Measurements from ENCODE around the gene HYLS1. TPM values are rescaled to one million over a fixed set of nuclear protein-coding genes. Genes with fewer than 3 reads are reported as not detected.

Gene HYLS1
- total and polyA plus RNA-seq, 9 of the 15 experiments (the other 6 are each of a cell fraction or from before 2014, with no cell fraction given), result 2.7 to 8.2 (median 4.8) TPM

DNA sequence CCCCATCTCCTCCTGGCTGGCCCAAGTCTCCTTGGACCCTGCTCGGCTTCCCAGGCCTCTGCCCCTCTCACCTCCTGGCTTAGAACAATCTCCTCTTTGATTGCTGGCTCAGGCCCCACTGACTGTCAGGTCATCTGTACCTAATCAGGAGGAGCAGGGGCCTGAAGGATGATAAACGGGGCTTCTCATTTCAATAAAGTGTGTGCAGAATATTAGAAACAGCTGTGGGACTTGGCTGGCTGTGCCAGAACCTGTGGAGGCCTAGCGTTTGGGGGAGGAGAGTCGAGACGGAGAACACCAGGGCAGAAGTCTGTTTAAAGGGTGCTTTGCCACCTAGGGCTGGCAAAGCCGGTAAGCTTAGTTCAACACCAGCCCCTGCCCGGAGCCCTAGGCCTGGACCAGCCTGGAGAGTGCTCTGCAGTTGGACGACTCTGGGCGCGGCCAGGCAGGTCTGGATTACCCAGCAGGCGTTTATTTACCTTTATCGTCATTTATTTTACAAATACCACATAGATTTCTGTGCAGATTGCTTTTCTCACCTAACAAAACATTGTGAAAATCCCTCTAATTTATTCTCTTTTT, 48.2 kb downstream of the HYLS1 start:
- intact Hi-C loops (cut with micrococcal nuclease), result no loop called here
- BruUV-seq (replicated peaks), result no TSS peak
- TF ChIP-seq KDM1A (IDR thresholded peaks at IDR 0.05), result no peak
- peak in 1 of 2 experiments; percentile 37; a peak in 1 of 4 replicates for TF ChIP-seq MLLT1 (IDR thresholded peaks at IDR 0.05)
- H3K4me3 ChIP-seq, result no peak overlapping the region
- H3K4me2 ChIP-seq (ENCODE audit: insufficient read depth, low read length), result no peak overlapping the region
- POLR2A ChIA-PET, result no interaction called here
- FAIRE-seq (no peak), DNase-seq (ENCODE audit: extremely low read depth in 1 of 4, low spot score in 3 of 4) (no peak), ATAC-seq (peak; percentile 23; the same call in 1 of the 3 replicates)
- peaks cover 4 to 9% of the 10 kb centered on the region in 2 experiments; a peak in 4 of 5 replicates for H3K4me1 ChIP-seq (replicated peaks in 1 of 2; ENCODE audit: control insufficient read depth in 2 of 2, insufficient read depth in 2 of 2, low read length in 2 of 2)
- no peaks in the 10 kb centered on the region for H3K9me3 ChIP-seq (replicated peaks; ENCODE audit: control insufficient read depth, insufficient read depth, low read depth, low read length)
- peak overlapping the region in 1 of 2 experiments; percentile 47; a peak in 1 of 4 replicates for H3K9ac ChIP-seq (ENCODE audit: insufficient read depth in 1 of 2, low read depth in 2 of 2, low read length in 2 of 2)
- 24% methylated on average over 11 of the region's 12 CpGs for WGBS (ENCODE audit: insufficient coverage, low coverage, missing lambda C conversion rate)
- no peaks in the 10 kb centered on the region for H3K79me2 ChIP-seq (ENCODE audit: control insufficient read depth, insufficient read depth, low read length)
- in situ Hi-C loops (cut with MboI), result no loop called here
- H3K9me1 ChIP-seq (ENCODE audit: control insufficient read depth, insufficient read depth, low read length), result no peaks in the 10 kb centered on the region
- H3K36me3 ChIP-seq (ENCODE audit: control insufficient read depth, insufficient read depth, low read length), result no peaks in the 10 kb centered on the region
- H3K27ac ChIP-seq (ENCODE audit: extremely low read depth, low read depth, low read length), result no peak overlapping the region
- H3K27me3 ChIP-seq (ENCODE audit: control insufficient read depth in 2 of 2, insufficient read depth in 2 of 2, low read length in 2 of 2), result no peaks in the 10 kb centered on the region; a peak in 2 of 5 replicates
- H2AFZ ChIP-seq (ENCODE audit: low read depth, low read length), result peak overlapping the region; percentile 61; the same call in 1 of the 2 replicates
- no peaks in the 10 kb centered on the region for H4K20me1 ChIP-seq (replicated peaks; ENCODE audit: control insufficient read depth, insufficient read depth, low read length)
- CTCF ChIA-PET (ENCODE audit: low intra/inter-chr PET ratio), result no interaction called here

DNA sequence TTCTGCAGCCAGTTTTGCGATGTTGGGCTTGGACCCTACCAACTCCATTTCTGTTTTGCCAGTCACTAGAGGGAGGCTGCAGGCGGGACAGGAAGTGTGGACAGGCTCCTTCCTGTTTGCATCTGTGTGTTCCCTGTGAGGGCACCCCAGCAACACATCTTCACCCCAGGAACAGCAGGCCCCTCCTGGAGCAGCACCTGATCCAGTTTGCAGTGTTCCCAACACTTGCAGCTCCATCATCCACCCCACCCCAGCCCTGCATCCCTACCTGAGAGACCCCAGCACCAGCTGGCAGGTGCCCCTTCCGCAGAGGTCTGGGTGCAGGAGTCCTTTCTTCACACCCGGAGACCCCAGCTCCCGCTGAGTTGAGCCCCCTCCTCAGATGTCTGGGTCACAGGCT, 51.0 kb downstream of the HYLS1 start:
- Histone ChIP-seq H3K4me3 (no peak overlapping the region), H2AFZ (ENCODE audit: low read depth, low read length) (peak overlapping the region; percentile 78), H3K9me3 (replicated peaks; ENCODE audit: control insufficient read depth, insufficient read depth, low read depth, low read length) (no peaks in the 10 kb centered on the region), H3K79me2 (ENCODE audit: control insufficient read depth, insufficient read depth, low read length) (no peaks in the 10 kb centered on the region), H3K4me1 (replicated peaks in 1 of 2; ENCODE audit: control insufficient read depth in 2 of 2, insufficient read depth in 2 of 2, low read length in 2 of 2) (peaks cover 1 to 8% of the 10 kb centered on the region in 2 experiments; a peak in 3 of 5 replicates), H3K27ac (ENCODE audit: extremely low read depth, low read depth, low read length) (no peak overlapping the region), H3K27me3 (ENCODE audit: control insufficient read depth in 2 of 2, insufficient read depth in 2 of 2, low read length in 2 of 2) (peaks cover 0 to 16% of the 10 kb centered on the region in 2 experiments; a peak in 3 of 5 replicates), H3K9ac (ENCODE audit: insufficient read depth in 1 of 2, low read depth in 2 of 2, low read length in 2 of 2) (peak overlapping the region in 1 of 2 experiments; percentile 40; a peak in 1 of 4 replicates), H3K9me1 (ENCODE audit: control insufficient read depth, insufficient read depth, low read length) (no peaks in the 10 kb centered on the region), H3K4me2 (ENCODE audit: insufficient read depth, low read length) (no peak overlapping the region), H4K20me1 (replicated peaks; ENCODE audit: control insufficient read depth, insufficient read depth, low read length) (no peaks in the 10 kb centered on the region), H3K36me3 (ENCODE audit: control insufficient read depth, insufficient read depth, low read length) (no peaks in the 10 kb centered on the region)
- WGBS (ENCODE audit: insufficient coverage, low coverage, missing lambda C conversion rate), result 24% methylated on average over 3 of the region's 5 CpGs
- ChIA-PET CTCF (ENCODE audit: low intra/inter-chr PET ratio) (no interaction called here), POLR2A (no interaction called here)
- ATAC-seq (0 out of 3 replicates have a peak, but pooled peaks have one; percentile 8), FAIRE-seq (no peak), DNase-seq (ENCODE audit: extremely low read depth in 1 of 4, low spot score in 3 of 4) (no peak)
- in situ Hi-C loops (cut with MboI) (no loop called here), intact Hi-C loops (cut with micrococcal nuclease) (no loop called here)
- BruUV-seq (replicated peaks), result no TSS peak
- TF ChIP-seq HCFC1 (IDR thresholded peaks at IDR 0.05; ENCODE audit: low read depth, low read length) (0 out of 2 replicates have a peak, but pooled peaks have one; percentile 29), GABPA (tag; conservative IDR thresholded peaks at IDR 0.05; ENCODE audit: low read depth) (peak; percentile 73), PHTF2 (CRISPR knock-in tag; IDR thresholded peaks at IDR 0.05) (no peak), SNRNP70 (optimal IDR thresholded peaks at IDR 0.05; ENCODE audit: low read depth, low read length) (no peak)

Data from K562 (cell line).